GM18951 (cell line): ENCODE results near the gene GNE.
"Not testable (repeated sequence)": the region's sequence is repeated elsewhere in the genome, so short reads cannot be mapped to it uniquely, and the experiment has no call there.

Experiments used
- POLR2A ChIP-seq: IDR thresholded peaks from 4 replicates; pipeline ENCODE4 v1.6.1; 2011; ENCODE audit warnings: mild to moderate bottlenecking; ENCODE audit not compliant: insufficient read length, insufficient read depth; ENCODE audit errors: extremely low read depth
- in situ Hi-C: fragments of 300-500 bp; cut with MboI; formaldehyde crosslinking; loops from one replicate; pipeline ENCODE4 v1.12.0; 2022; ENCODE audit warnings: low sequenced_read_pairs, mixed read lengths, inconsistent platforms; ENCODE audit not compliant: unreplicated experiment

The GNE gene

GRCh38 chr9:36208521-36209253 is 49.6 kb downstream of the GNE start:
- in situ Hi-C loops = no loop called here
- no peak for TF ChIP-seq POLR2A

DNA sequence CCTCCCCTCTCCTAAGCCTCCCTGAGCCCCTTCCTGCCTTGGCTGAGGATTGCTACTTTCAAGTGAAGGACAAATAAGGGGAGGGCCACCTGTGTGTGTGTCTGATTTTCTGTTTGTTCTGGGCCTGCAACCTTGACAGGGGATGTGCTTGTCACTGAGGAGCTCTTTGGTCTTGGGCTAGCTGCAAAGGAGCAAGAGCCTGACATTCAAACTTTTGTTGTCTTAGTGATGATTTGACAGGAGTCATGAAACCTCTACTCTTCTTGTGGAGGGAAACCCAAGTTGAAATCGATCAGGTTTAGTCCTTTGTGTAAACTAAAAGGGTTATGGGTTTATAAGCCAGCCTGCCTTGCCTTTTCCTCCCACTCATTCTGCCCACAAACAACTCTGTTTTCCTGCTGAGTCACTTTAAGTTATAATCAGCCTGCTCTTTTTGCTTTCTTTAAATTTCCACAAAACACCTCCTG is 50.7 kb downstream of the GNE start:
- in situ Hi-C loops = no loop called here
- TF ChIP-seq POLR2A = no peak

- TF ChIP-seq POLR2A = no peak
- in situ Hi-C loops = no loop called here
Observed at GRCh38 chr9:36207016-36207415, 51.2 kb downstream of the GNE start.

DNA sequence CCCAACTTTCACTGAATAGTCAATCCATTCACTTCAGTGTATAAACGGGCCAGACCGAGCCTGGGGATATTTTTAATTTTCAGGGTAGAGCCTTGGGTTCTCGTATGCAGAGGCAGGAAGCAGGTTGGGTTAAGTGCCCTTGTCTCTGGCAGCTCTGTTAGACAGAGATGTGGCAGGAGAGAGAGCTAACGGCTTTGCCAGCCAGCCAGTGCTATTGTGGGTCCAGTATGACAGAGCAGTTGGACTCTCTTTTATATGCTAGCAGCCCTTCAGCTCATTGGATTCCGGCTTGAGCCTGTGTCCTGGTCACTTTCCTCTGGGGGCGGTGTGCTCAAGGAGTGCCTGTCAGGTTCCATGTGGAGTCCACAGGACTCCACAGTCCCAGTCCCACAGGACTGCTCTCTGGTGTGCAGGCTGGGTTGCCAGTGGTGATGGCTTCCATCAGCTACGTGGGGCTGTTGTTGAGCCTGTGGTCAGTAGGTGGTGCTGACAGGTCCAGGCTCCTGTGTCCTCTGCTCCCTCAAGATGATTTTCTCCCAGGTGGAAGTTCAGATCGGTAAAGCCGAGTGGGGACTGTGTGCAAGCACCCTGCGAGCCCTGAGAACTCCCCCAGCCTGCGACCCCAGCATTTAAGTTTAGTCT is 53.2 kb downstream of the GNE start:
- in situ Hi-C loops = no loop called here
- TF ChIP-seq POLR2A = no peak

DNA sequence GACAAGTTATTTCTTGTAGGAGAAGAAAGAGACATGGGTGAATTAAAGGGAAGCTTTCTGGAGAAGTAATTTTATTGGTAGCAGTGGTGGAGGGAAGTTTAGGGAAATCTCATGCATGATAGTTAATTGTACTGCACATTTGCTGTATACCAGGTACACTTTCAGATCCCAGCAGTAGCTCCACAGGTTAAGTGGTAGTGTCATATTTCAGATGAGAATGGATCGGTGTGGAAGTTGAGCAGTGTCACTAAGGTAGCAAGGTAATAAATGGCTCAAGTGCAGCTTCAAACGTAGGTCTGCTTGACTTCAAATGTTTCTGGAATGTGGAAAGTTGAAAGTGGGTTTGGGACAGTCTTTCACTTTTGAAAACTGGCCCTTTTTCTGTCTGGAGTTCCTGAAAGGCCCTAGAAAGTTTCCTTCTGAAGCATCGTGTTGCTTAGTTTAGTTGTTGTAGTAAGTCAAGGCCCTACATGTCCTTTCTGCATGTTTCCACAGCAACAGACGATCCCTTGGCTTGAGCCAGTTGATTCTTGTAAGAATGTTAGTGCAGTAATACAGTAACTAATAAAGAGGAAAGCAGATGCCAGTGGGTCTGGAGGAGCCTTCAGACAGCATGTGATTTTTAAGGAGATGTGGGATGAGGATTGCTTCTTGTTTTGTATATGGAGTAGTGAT is 63.8 kb downstream of the GNE start:
- no peak for TF ChIP-seq POLR2A
- in situ Hi-C loops = no loop called here

- TF ChIP-seq POLR2A = no peak
- in situ Hi-C loops = no loop called here
Observed at GRCh38 chr9:36193023-36193422, 65.2 kb downstream of the GNE start.

- in situ Hi-C loops = no loop called here
- TF ChIP-seq POLR2A = no peak
Observed at GRCh38 chr9:36192196-36192595, 66.1 kb downstream of the GNE start.

DNA sequence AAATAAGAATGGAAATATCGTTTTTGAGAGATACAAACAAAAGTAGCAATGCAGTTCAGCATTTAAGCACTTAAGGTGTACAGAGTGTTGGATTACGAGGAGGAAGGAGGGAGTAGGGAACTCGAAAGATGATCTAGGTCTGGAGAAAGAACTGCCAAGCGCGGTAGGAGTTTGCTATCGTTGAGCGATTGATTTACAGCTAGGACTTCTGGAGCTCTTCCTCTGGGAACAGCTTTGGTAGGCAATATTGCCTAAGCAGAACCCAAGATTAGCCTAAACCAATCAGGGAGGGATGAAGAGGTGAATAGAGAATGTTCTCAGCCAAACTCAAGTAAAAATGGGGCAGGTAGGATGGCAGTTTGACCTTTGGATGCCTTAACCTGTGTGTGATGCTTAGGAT is 66.6 kb downstream of the GNE start:
- TF ChIP-seq POLR2A = no peak

DNA sequence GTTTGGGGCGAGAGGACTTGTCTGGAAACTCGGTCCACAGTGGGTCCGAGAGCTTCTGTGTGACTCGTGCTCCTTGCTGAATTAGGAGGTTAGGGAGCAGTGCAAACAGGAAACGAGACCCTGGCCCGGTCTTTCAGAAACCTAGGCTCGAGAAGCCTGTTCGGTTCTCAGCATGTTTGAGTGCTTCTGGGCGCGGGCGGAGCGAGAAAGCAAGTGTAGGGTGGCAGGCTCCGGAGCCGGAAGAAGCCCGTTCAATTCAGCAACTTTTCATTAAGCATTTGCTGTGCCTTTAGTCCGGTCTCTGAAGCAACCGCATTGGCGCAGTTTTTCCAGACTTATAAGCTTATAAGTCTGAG is 67.0 kb downstream of the GNE start:
- in situ Hi-C loops = no loop called here

More for the DNA sequence above, 66.6 kb downstream of the GNE start:
- in situ Hi-C loops = no loop called here

DNA sequence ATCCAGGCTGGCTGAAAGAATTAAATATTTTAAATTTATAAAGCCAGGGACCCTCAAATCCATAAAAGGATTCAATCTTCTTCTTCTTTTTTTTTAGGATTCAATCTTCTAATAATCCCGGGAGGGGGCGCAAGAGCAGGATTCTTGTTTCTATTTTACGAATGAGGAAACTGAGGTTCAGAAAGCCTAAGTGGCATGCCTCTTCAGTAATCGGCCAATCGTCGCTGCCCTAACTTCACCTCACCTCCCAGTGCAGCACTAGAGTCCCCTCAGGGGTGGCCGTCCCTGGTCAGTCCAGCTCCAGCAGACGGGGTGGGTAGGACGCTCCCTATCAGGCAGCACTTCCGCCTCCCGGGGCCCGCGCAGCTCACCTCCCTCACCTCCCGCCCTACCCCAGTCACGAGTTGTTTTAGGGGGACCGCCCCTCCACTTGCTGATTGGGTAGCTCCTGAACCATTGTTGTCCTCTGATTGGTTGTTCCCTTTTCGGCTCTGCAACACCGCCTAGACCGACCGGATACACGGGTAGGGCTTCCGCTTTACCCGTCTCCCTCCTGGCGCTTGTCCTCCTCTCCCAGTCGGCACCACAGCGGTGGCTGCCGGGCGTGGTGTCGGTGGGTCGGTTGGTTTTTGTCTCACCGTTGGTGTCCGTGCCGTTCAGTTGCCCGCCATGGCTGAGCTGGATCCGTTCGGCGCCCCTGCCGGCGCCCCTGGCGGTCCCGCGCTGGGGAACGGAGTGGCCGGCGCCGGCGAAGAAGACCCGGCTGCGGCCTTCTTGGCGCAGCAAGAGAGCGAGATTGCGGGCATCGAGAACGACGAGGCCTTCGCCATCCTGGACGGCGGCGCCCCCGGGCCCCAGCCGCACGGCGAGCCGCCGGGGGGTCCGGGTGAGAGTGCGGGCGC is 67.6 kb downstream of the GNE start, which contains the start of gene CLTA:
Gene CLTA (plus strand): TSS at position 534 of the 902 bp plus-strand sequence. CDS start 136 bp downstream, at position 670.
- TF ChIP-seq POLR2A = peak; percentile 98
- in situ Hi-C loops = no loop called here

More for the DNA sequence above, 67.0 kb downstream of the GNE start:
- no peak for TF ChIP-seq POLR2A

GRCh38 chr9:36189976-36190375 is 68.3 kb downstream of the GNE start:
- no peak for TF ChIP-seq POLR2A
- in situ Hi-C loops = no loop called here

GRCh38 chr9:36188212-36188611 is 70.0 kb downstream of the GNE start:
- in situ Hi-C loops = no loop called here

GRCh38 chr9:36187414-36187813 is 70.8 kb downstream of the GNE start:
- no peak for TF ChIP-seq POLR2A
- in situ Hi-C loops = no loop called here

More at GRCh38 chr9:36188212-36188611, 70.0 kb downstream of the GNE start:
- TF ChIP-seq POLR2A = no peak

GRCh38 chr9:36180243-36180642 is 78.0 kb downstream of the GNE start:
- in situ Hi-C loops = not testable (repeated sequence)
